Caco-2 (cell line): ENCODE results near the gene ST8SIA6. TPM values are rescaled to one million over a fixed set of nuclear protein-coding genes. Genes with fewer than 3 reads are reported as not detected.

Source experiments
- BruUV-seq: library from RNA; stranded (reverse); fragments of 400-500 nt; replicated peaks from 2 replicates; lab custom pipeline; 2021; lab: Mats Ljungman, UMichigan
- CTCF ChIA-PET: fragments of 300-600 bp; sonication (Branson Sonifier 250); formaldehyde crosslinking; loops from one replicate; lab custom pipeline; 2022; ENCODE audit warnings: antibody characterized with exemption; lab: Charles Lee
- POLR2A ChIA-PET: fragments of 300-600 bp; sonication (Branson Sonifier 250); formaldehyde crosslinking; loops from one replicate; lab custom pipeline; 2022; ENCODE audit warnings: antibody characterized with exemption; lab: Charles Lee
- DNase-seq, 2 experiments: peaks; one replicate each; pipeline versions ENCODE4 v3.0.0 to v3.0.0-alpha.2; 2020 to 2022
- H3K27me3 ChIP-seq: replicated peaks from 2 replicates; pipeline ENCODE4 v1.6.0; 2011; ENCODE audit warnings: low read length; ENCODE audit not compliant: control insufficient read depth, insufficient read depth
- H3K36me3 ChIP-seq: 2 replicates; pipeline ENCODE4 v1.5.1; 2011; ENCODE audit warnings: low read length; ENCODE audit not compliant: control insufficient read depth, insufficient read depth
- H3K4me1 ChIP-seq: fragments of 250-450 bp; sonication (Bioruptor Pico); 2 replicates; pipeline ENCODE4 v1.5.1; 2020; ENCODE audit warnings: mild to moderate bottlenecking
- H3K4me3 ChIP-seq: 2 replicates; pipeline ENCODE4 v1.5.1; 2011; ENCODE audit warnings: low read depth, mild to moderate bottlenecking, control low read depth, low read length
- H3K9me3 ChIP-seq: fragments of 250-450 bp; sonication (Bioruptor Pico); 2 replicates; pipeline ENCODE4 v1.5.1; 2020; ENCODE audit warnings: mild to moderate bottlenecking, moderate library complexity
- H3K27ac Mint-ChIP-seq: one replicate; pipeline ENCODE4 v1.8.0; 2022; ENCODE audit warnings: mixed read lengths; ENCODE audit not compliant: unreplicated experiment
- H3K27me3 Mint-ChIP-seq: one replicate; pipeline ENCODE4 v1.8.0; 2022; ENCODE audit warnings: mixed read lengths; ENCODE audit not compliant: insufficient read depth, unreplicated experiment
- H3K36me3 Mint-ChIP-seq: one replicate; pipeline ENCODE4 v1.8.0; 2022; ENCODE audit warnings: mild to moderate bottlenecking, mixed read lengths; ENCODE audit not compliant: insufficient read depth, unreplicated experiment
- H3K4me1 Mint-ChIP-seq: one replicate; pipeline ENCODE4 v1.8.0; 2022; ENCODE audit warnings: low read depth, mixed read lengths; ENCODE audit not compliant: unreplicated experiment
- H3K4me3 Mint-ChIP-seq: one replicate; pipeline ENCODE4 v1.8.0; 2022; ENCODE audit warnings: mild to moderate bottlenecking, moderate library complexity, mixed read lengths; ENCODE audit not compliant: unreplicated experiment
- H3K9me3 Mint-ChIP-seq: one replicate; pipeline ENCODE4 v1.8.0; 2022; ENCODE audit warnings: mixed read lengths; ENCODE audit not compliant: unreplicated experiment
- CTCF ChIP-seq, 2 experiments: fragments of 200-600 bp in 1 of 2; IDR thresholded peaks; 1 replicate in 1 of 2; 2 replicates in 1 of 2; pipeline versions ENCODE4 v1.5.1 to v1.8.0; 2011 to 2022; ENCODE audit warnings: antibody characterized with exemption in 1 of 2, control low read depth in 1 of 2, inconsistent platforms in 1 of 2, low read depth in 1 of 2, low read length in 1 of 2, mild to moderate bottlenecking in 1 of 2, moderate library complexity in 1 of 2; ENCODE audit not compliant: insufficient read depth in 1 of 2, severe bottlenecking in 1 of 2, unreplicated experiment in 1 of 2
- intact Hi-C: fragments of 100-400 bp; cut with micrococcal nuclease; formaldehyde crosslinking; loops from one replicate; pipeline ENCODE4 v1.10.0; 2022; ENCODE audit not compliant: unreplicated experiment
- total RNA-seq: library from RNA; stranded (reverse); gene quantifications from 2 replicates; pipeline ENCODE4 v1.2.3, GENCODE V29; 2022

ST8SIA6 gene
- total RNA-seq, 1 experiment from 2014 or later, result 0.16 TPM

GRCh38 chr10:17340144-17340829 lies 114.1 kb downstream of the ST8SIA6 start:
- H3K36me3 ChIP-seq, result no peaks in the 10 kb centered on the region
- H3K4me1 Mint-ChIP-seq, result no peaks in the 10 kb centered on the region
- H3K4me3 ChIP-seq, result no peak overlapping the region
- no peak overlapping the region for H3K27ac Mint-ChIP-seq
- no peak for DNase-seq
- no peaks in the 10 kb centered on the region for H3K27me3 Mint-ChIP-seq
- H3K9me3 ChIP-seq, result peaks cover 20% of the 10 kb centered on the region
- no peaks in the 10 kb centered on the region for H3K4me1 ChIP-seq
- H3K36me3 Mint-ChIP-seq, result no peaks in the 10 kb centered on the region
- H3K4me3 Mint-ChIP-seq, result no peak overlapping the region
- BruUV-seq, result no TSS peak
- intact Hi-C loops, result no loop called here
- ChIA-PET CTCF (no interaction called here), POLR2A (no interaction called here)
- no peaks in the 10 kb centered on the region for H3K27me3 ChIP-seq
- H3K9me3 Mint-ChIP-seq, result peaks cover 29% of the 10 kb centered on the region
- TF ChIP-seq CTCF (IDR thresholded peaks at IDR 0.05; ENCODE audit: insufficient read depth in 1 of 2, low read depth in 1 of 2, low read length in 1 of 2, severe bottlenecking in 1 of 2, unreplicated experiment in 1 of 2), result no peak

GRCh38 chr10:17335065-17335464 lies 119.3 kb downstream of the ST8SIA6 start:
- BruUV-seq, result no TSS peak
- TF ChIP-seq CTCF (IDR thresholded peaks at IDR 0.05; ENCODE audit: insufficient read depth in 1 of 2, low read depth in 1 of 2, low read length in 1 of 2, severe bottlenecking in 1 of 2, unreplicated experiment in 1 of 2), result no peak
- no peaks in the 10 kb centered on the region for H3K4me1 Mint-ChIP-seq
- DNase-seq, result no peak
- H3K9me3 Mint-ChIP-seq, result peaks cover 6% of the 10 kb centered on the region
- no peak overlapping the region for H3K27ac Mint-ChIP-seq
- no peak overlapping the region for H3K4me3 Mint-ChIP-seq
- Histone ChIP-seq H3K4me3 (no peak overlapping the region), H3K27me3 (no peaks in the 10 kb centered on the region), H3K9me3 (peaks cover 5% of the 10 kb centered on the region; the same call in 1 of the 2 replicates), H3K36me3 (no peaks in the 10 kb centered on the region), H3K4me1 (no peaks in the 10 kb centered on the region)
- ChIA-PET POLR2A (no interaction called here), CTCF (no interaction called here)
- intact Hi-C loops, result no loop called here
- H3K27me3 Mint-ChIP-seq, result no peaks in the 10 kb centered on the region
- H3K36me3 Mint-ChIP-seq, result no peaks in the 10 kb centered on the region

- Mint-ChIP-seq H3K27me3 (no peaks in the 10 kb centered on the region), H3K27ac (no peak overlapping the region), H3K4me1 (no peaks in the 10 kb centered on the region), H3K36me3 (no peaks in the 10 kb centered on the region), H3K4me3 (no peak overlapping the region), H3K9me3 (no peaks in the 10 kb centered on the region)
- no peaks in the 10 kb centered on the region for H3K36me3 ChIP-seq
- POLR2A ChIA-PET, result no interaction called here
- intact Hi-C loops, result no loop called here
- no peaks in the 10 kb centered on the region for H3K9me3 ChIP-seq
- CTCF ChIA-PET, result no interaction called here
- no peaks in the 10 kb centered on the region for H3K27me3 ChIP-seq
- no peaks in the 10 kb centered on the region for H3K4me1 ChIP-seq
- H3K4me3 ChIP-seq, result no peak overlapping the region
- TF ChIP-seq CTCF (IDR thresholded peaks at IDR 0.05; ENCODE audit: insufficient read depth in 1 of 2, low read depth in 1 of 2, low read length in 1 of 2, severe bottlenecking in 1 of 2, unreplicated experiment in 1 of 2), result no peak
- no TSS peak for BruUV-seq
- no peak for DNase-seq
These were observed 123.9 kb downstream of the ST8SIA6 start for GRCh38 chr10:17330501-17330900.
